Neural progenitor cell (in vitro differentiated cells): Measurements from ENCODE around the gene ATP2A3.

ENCODE experiments used
- EZH2phosphoT487 ChIP-seq: fragments of 200-600 bp; sonication (generic); IDR thresholded peaks from 2 replicates; pipeline ENCODE4 v1.6.1; 2017; ENCODE audit warnings: antibody characterized with exemption
- TF ChIP-seq, protein P1 (sequence below): fragments of 200-600 bp; sonication (generic); IDR thresholded peaks from 2 replicates; pipeline ENCODE4 v1.5.1; 2017; ENCODE audit warnings: antibody characterized with exemption, mild to moderate bottlenecking

DNA sequence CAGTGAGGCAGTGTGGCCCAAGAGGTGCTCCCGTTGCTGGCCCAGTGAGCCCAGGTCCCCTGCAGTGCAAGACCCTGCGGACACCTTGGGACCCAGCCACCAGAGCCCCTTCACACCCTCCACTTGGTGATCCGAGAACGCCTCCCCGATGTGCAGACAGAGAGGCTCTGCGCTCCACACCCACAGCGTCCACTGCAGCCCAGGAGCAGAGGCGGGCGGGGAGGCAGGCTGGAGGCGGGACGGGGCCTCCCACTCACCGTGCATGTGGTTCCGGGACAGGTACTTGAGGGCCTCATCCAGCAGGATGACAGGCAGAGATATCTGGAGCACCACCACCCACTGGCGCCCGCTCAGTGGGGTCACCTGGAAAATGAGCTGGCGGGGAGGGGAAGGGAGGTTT, 35.8 kb downstream of the ATP2A3 start:
- TF ChIP-seq EZH2phosphoT487, result no peak
- TF ChIP-seq, protein P1, sequence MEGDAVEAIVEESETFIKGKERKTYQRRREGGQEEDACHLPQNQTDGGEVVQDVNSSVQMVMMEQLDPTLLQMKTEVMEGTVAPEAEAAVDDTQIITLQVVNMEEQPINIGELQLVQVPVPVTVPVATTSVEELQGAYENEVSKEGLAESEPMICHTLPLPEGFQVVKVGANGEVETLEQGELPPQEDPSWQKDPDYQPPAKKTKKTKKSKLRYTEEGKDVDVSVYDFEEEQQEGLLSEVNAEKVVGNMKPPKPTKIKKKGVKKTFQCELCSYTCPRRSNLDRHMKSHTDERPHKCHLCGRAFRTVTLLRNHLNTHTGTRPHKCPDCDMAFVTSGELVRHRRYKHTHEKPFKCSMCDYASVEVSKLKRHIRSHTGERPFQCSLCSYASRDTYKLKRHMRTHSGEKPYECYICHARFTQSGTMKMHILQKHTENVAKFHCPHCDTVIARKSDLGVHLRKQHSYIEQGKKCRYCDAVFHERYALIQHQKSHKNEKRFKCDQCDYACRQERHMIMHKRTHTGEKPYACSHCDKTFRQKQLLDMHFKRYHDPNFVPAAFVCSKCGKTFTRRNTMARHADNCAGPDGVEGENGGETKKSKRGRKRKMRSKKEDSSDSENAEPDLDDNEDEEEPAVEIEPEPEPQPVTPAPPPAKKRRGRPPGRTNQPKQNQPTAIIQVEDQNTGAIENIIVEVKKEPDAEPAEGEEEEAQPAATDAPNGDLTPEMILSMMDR, result no peak
